ENCODE measurements around the gene HM13.

DNA sequence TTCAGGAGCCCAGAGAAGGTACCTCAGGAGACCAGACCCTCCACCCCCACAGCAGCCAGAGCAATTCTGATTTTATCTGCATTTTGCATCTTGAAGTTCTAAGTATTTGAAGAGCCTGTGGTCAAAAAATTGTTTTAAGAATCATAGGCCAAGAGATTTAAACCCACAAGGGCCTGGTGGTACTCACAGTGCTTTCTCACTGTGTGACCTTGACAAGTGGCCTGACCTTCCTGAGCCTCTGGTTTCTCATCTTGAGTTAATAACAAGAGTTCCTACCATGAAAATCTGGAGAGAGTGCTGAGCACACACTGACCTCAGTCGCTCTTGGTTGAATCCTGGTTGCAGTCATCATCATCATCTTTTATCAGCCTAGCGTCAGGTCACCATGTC is 45.5 kb downstream of the HM13 start:
- TF ChIP-seq, protein P1, sequence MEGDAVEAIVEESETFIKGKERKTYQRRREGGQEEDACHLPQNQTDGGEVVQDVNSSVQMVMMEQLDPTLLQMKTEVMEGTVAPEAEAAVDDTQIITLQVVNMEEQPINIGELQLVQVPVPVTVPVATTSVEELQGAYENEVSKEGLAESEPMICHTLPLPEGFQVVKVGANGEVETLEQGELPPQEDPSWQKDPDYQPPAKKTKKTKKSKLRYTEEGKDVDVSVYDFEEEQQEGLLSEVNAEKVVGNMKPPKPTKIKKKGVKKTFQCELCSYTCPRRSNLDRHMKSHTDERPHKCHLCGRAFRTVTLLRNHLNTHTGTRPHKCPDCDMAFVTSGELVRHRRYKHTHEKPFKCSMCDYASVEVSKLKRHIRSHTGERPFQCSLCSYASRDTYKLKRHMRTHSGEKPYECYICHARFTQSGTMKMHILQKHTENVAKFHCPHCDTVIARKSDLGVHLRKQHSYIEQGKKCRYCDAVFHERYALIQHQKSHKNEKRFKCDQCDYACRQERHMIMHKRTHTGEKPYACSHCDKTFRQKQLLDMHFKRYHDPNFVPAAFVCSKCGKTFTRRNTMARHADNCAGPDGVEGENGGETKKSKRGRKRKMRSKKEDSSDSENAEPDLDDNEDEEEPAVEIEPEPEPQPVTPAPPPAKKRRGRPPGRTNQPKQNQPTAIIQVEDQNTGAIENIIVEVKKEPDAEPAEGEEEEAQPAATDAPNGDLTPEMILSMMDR (IDR thresholded peaks at IDR 0.05 in 8 of 11, conservative IDR thresholded peaks at IDR 0.05 in 3 of 11): no peak
- TF ChIP-seq POLR2A (IDR thresholded peaks at IDR 0.05) (no peak), POLR2AphosphoS5 (IDR thresholded peaks at IDR 0.05) (no peak)
